Stimulated activated CD8-positive, alpha-beta memory T cell treated with anti-CD3 and anti-CD28 coated beads, Interleukin-4, amount 100 ng/mL, for 24 hours (primary cell): Measurements from ENCODE around the gene TMEM271.

Source experiments
- DNase-seq: peaks from one replicate; pipeline ENCODE4 v3.0.0-alpha.2; 2020; ENCODE audit warnings: low read depth

The TMEM271 gene

DNA sequence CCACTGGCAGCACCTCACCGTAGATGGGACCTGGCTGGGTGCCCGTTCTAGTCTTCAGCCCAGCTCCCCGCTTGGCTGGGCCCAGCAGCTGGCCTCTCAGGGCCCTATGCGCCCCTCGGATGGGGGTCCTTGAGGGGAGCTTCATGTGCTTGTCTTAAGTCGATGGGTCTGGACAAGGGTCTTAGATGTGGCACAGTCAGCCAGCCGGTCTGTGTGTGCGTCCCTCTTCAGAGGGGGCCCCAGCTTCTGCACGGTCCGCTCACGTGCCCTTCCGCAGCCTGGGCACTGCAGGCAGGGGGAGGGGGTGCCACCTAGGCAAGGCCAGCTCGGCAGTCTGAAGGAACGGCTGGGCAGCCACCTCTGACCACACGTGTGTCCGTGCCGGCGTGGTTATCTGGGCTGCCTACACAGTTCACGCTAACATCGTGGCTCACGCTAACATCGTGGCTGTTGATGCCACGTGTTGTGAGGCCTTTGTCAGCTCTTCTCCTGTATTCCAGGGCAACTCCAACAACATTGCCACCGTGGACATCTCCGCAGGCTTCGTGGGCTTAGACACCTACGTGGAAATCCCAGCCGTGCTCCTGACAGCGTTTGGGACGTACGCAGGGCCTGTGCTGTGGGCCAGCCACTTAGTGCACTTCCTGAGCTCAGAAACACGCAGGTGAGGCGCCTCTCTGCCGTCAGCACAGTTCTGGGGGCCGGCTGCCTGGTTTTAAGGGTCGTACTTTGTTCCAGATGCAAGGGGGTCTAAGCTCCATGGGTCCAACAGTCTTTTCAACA, 42.6 kb downstream of the TMEM271 start:
- no peak for DNase-seq

DNA sequence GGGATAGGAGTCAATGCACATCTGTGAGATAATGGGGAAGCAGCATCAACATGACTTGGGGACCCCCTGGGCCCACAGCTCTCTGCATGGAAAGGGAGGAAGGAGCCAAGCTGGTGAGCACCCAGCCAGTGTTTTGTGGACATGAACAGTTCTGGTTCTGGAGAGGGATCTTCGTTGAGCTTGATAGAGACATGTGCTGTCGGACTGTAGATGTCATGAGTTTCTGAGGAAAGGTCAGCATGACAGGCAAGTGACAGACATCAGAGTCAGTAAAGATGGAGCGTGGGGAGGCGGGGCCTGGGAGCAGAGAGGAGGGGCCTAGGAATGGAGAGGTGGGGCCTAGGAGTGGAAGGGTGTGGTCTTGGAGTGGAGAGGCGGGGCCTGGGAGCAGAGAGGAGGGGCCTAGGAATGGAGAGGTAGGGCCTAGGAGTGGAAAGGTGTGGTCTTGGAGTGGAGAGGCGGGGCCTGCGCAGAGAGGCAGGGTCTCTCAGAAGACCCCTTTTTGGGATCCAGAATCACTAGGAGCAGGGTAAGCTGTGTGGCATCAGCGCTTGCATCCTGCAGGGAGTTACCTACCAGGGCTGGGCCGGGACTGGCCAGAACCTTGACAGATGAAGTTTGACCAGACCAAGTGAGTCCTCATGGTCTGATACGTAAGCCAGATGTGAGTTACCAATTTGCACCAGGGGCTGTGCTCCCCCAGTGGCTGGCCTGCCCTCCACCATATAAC, 43.3 kb downstream of the TMEM271 start:
- no peak for DNase-seq

DNA sequence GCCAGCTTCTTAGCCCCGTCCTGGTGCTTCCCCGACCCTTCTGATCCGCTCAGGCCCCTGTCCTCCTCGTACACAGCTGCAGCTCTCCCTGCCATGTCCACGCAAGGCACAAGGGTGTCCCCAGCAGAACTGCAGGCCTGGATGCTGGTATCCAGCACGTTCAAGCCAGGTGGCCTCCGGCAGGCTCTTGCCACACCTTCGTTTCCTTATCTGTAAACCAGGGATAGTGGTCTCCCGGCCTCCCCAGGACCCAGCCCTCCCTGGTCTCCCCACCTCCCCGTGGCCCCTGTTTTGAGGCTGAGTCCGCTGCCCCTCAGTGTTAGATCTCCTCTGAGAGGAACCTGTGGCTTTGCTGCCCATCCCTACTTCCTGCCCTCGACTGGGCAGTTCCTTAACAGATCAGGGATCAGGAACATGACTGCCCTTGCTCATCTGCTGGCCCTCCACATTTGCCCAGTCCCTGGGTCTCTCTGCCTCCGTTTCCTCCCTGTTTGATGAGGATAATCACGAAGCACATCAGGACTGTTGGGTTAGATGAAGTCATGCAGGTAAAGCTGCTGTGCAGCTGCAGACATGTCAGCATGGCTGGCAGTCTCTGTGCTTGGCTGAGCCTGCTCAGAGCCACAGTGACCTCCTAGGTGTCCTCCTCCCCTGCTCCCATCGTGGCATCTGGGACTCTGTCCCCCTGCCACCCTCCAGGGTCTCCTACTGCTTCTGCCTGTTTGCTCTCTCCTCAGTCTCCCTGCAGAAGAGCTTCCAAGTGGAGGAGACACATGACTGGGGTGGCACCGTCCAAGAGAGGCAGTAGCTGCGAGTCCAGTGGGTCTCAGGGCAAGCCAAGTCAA, 44.2 kb downstream of the TMEM271 start:
- no peak for DNase-seq

DNA sequence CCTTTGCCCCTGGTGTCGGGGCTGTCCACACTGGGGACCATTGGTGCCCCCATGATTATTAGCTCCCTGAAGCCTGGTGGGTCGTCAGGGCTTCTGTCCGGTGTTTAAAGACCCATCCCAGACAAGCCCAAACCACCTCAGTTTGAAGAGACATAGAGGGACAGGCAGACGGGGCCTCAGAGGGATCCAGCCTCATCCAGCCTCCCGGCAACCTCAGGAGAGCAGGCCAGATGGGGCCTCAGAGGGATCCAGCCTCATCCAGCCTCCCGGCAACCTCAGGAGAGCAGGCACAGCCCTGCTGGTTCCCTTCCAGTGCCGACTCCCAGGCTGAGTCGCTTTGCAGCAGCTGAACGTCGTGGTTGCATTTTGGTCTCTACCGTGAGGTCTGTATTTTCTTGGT, 45.0 kb downstream of the TMEM271 start:
- DNase-seq = no peak

DNA sequence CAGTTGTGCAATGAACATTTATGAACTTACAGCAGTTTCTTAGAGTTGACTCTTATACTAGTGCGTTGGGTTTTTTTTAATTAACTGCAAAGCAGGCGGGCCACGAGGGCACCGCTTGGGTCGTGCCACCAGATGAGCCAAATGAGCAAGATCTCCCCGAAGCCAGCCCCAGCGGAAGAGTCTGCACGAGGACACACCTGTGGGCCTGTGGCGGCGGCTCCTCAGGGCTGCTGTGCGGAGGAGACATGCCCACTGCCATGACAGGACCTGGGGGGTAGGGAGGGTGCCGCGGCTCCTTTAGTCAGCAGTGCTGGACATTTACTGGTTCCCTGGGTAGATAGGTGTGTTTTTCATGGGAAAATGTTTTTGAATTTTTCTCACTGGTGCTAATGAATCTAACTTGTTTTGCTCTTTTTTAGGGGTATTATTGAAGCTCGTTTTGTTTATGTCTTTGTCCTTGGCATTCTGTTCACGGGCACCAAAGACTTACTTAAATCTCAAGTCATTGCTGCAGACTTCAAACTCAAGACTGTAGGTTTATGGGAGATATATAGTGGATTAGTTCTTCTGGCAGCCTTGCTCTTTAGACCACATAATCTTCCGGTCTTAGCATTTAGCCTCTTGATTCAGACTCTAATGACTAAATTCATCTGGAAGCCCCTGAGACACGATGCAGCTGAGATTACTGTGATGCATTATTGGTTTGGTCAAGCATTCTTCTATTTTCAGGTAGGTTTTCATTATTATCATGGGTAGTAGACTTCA, 45.9 kb downstream of the TMEM271 start:
- no peak for DNase-seq

DNA sequence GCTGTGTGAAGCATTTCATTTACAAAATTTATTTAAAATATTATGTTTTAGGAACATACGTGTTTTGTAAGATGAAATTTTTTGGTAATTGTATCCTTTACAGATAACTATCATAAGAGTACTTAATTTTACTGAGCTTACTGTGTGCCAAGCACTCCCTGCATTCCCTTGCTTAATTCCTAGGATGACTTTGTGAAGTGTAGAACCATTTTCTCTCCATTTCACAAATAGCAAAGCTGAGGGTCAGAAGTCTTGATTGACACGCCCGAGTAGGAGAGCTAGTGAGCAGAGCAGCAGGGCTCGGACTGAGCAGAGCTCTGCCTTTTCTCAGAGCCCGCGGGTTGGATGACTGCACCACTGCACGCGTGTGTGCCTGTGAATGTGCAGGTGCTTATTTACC, 46.5 kb downstream of the TMEM271 start:
- no peak for DNase-seq

DNA sequence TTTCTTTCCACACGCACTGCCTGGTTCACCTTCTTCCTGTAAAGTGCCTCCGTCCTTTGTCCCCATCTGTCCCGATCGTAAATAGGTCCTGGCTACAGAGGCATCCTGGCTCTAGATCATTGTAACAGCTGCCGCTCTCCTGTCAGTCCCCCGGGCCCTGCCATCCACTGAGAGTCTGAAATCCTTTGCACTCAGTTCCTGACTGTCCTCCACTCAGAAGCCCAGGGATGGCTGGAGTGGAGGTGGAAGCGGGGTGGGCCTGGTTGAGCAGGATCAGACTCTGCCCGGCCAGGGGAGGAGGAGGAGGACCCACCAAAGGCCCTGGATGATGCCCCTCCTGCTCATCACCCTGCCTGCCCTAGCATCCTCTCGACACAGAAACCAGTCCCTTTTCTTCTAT, 47.3 kb downstream of the TMEM271 start:
- no peak for DNase-seq

DNA sequence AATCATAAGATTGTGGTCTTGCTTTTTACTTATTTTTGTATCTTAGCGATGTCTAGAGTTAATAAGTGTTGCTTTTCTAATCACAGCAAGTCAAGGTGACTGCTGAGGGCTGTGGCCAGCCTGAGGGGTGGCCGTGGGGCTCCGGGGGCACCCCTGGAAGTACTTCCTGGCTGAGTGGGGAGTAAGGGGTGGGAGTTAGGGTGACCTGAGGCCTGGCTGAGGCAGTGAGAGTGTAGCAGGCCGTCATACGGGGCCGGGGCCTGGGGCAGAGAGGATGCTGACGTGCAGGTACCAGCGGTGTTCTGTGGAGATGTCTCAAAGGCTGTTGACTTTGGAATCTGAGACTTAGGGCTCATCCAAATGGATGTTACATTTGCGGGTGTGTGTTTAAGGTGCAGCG, 47.8 kb downstream of the TMEM271 start:
- DNase-seq = no peak

DNA sequence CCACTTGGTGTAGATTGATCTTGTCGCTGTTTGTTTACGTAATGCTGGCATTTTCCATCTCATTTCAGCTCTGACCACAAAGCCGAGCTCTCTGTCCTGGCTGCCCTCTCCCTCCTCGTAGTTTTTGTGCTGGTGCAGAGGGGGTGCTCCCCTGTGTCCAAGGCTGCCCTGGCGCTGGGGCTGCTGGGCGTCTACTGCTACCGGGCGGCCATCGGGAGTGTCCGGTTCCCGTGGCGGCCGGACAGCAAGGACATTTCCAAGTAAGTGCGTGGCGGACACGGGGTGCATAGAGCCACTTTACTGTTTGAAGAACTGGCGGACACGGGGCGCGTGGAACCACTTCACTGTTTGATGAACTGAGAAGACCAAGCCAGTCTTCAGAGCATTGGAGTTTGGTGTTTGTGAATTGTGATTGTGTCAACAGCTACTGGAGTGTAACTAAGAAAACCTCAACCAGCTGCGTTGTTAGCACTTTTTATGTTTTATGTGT, 49.1 kb downstream of the TMEM271 start:
- DNase-seq = no peak

DNA sequence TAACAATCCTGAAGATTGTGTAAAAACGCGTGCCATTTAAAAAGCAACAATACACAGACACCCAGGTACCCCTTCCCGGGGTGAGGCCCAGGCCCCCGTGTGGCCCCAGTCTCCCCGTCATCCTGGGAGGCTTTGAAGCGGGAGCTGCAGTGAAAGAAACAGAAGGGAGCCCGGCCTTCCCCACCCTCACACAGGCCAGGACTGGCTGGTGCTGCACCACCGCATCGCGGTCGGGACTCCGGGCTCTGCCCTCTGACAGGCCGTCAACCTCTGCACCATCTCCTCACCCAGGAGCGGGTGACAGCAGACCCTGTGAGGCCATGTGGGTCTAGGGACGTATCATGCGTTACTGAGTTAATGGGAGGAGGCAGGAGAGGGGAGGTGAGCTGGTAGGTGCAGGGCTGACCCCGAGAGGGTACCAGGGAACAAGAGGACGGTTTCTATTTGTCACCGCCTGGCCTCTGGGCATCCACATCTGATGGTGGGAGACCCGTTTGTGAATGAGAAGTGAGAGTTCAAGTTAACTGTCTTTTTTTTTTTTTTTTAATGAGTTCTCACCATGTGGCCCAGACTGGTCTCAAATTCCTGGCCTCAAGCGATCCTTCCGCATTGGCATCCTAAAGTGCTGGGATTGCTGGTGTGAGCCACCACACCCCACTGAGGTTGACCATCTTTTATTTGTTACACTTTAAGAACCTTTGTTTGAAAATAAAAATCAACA, 49.7 kb downstream of the TMEM271 start:
- DNase-seq = no peak

DNA sequence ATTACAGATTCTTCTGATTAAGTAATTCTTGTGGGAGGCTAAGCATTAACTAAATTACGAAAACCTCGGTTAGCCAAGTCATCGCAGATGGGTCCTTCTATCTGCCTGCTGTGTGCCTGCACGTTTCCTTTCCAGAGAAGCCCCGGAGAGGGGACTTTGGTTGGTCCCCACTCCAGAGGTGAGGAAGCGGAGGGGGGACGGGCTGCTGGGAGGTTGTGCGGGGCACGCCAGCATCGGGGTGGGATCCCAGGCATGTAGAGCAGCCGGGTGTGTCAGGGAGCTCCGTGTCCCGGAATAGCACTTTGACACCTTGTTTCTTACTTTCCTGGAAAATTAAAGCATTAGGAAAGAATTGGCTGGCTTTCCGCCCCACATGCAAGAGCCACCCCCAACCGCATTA, 50.4 kb downstream of the TMEM271 start:
- DNase-seq = no peak

DNA sequence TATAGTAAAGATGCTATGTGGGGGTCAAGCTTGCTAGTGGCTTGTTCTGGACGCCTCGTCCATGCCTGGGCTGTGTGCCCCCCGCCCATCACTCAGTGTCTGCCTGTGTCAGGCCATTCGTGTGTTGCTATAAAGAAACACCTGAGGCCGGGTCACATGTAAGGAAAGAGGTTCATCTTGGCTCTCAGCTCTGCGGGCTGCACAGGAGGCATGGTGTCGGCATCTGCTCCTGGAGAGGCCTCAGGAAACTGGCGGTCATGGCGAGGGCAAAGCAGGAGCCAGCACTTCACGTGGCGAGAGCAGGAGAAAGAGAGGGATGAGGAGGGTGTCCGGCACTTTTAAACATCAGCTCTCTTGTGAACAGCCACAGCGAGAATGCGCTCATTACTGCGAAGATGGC, 51.9 kb downstream of the TMEM271 start:
- DNase-seq = no peak
